ENCODE measurements around the gene ECEL1.
"Not testable (repeated sequence)": the region's sequence is repeated elsewhere in the genome, so short reads cannot be mapped to it uniquely, and the experiment has no call there.

DNA sequence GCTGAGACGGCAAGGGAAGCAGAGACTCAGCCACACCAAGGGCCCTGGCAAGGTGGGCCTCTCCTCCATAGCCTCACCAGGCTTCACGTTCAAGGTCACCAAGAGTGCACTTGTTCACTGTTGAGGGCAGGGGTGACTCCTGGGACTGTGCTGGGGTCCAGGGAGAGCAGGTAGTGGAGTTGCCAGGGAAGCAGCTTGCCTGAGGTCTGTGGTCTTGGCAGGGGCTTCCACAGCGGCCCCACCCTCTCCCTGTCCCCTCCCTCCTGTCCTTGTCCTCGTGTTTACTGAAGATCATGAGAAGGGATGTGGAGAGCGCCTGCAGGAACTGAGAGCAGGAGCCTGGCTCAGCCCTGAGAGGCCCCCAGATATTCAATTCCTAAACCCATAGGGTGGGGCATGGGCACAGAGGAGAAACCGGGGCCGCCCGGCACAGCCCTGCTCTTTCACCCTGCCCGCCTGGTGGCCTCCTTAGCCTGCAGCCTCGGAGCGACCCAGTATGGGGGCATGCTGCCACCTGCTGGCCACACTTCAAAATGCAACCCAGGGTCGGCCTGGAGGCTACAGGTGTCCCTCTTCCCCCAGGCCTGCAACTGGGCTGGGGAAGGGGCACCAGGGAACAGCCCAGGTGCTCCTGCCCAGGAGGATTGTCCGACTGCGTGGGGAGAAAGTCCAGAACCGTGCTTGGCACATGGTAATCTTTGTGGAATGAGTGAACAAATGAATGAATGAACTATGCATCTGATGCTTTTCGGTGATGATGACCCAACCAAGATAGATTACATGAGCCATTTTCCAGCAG lies 47.2 kb downstream of the ECEL1 start:
- TF ChIP-seq POLR2AphosphoS5 (IDR thresholded peaks at IDR 0.05; ENCODE audit: low read depth, low read length); POLR2A (IDR thresholded peaks at IDR 0.05; ENCODE audit: low read depth, low read length); TAF1 (IDR thresholded peaks at IDR 0.05; ENCODE audit: borderline replicate concordance, low read depth, low read length): not testable (repeated sequence)
